SW 1271 (cell line): Measurements from ENCODE around the gene GLCE.
"Not testable (repeated sequence)": the region's sequence is repeated elsewhere in the genome, so short reads cannot be mapped to it uniquely, and the experiment has no call there.

Experiments
- DNase-seq, 2 experiments: peaks; one replicate each; lab custom pipeline; 2025; lab: John Stamatoyannopoulos, UW

GLCE gene

DNA sequence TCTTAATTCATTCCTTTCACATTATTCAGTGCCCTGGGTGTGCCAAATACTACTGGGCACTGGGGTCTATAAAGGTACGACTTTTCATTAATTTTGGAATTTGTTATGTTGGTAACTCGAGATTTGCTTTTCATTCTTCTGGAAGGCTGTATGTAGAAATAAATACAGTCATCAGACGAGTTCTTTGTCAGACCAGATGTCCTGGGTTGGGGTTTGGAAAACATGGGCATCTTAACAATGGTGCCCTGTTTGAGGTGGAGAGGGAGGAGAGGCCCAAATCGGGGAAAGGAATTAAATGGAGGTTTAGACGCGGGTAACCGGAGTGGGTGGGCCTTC lies 662 bp upstream of the GLCE start:
- DNase-seq = no peak

- peak in 1 of 2 experiments; percentile 50 for DNase-seq
Observed at GRCh38 chr15:69161079-69161877, 843 bp downstream of the GLCE start.

DNA sequence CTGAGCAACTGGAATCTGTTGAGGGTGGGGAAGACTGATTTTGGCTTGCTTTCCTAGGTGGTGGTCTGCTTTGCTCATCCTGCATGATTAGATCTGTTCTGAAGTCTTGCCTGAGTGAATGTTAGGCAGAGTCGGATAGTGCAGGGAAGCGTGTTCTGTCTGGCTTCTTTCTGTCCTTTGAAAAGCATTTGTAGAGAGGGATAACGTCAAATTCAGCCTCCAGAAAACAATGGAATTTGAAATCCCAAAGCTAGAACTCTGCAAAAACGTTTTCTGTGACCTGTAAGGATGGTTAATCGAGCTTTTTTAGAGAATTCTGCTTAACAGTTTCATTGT lies 1.4 kb downstream of the GLCE start:
- no peak for DNase-seq

GRCh38 chr15:69163141-69163669 lies 2.8 kb downstream of the GLCE start:
- no peak for DNase-seq

DNA sequence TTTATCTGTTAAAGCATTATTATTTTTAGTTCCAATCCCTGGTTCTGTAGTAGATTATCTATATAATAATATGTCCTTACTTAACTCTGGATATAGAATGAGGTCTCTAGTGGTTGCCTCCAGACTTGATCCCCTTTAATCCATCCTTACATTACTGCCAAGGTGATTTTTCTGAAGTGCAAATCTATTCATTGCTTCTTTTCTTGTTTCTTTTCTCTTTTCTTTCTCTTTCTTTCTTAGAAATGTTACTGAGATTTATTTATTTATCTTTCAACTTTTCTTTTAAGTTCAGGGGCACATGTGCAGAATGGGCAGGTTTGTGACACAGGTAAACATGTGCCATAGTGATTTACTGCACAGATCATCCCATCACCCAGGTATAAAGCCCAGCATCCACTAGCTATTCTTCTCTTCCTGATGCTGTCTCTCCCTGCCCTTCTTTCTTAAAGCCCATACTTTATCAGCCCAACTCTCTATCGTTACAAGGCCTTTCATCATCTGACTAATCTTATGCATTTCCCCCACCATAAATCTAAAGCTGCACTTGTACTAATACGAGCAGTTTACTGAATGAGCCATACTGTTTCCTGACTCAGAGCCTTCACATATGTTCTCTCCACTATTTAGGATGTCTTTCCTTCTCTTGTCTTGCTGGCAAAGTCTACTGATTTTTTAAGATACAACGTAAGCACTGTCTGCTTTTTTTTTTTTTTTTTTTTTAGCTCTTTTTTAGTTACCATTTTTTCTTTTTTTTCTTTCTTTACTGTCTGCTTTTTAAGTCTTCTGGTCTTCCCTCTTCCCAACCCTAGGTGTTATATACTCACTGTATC lies 4.6 kb downstream of the GLCE start:
- no peak for DNase-seq

GRCh38 chr15:69165637-69166025 lies 5.2 kb downstream of the GLCE start:
- DNase-seq = no peak

DNA sequence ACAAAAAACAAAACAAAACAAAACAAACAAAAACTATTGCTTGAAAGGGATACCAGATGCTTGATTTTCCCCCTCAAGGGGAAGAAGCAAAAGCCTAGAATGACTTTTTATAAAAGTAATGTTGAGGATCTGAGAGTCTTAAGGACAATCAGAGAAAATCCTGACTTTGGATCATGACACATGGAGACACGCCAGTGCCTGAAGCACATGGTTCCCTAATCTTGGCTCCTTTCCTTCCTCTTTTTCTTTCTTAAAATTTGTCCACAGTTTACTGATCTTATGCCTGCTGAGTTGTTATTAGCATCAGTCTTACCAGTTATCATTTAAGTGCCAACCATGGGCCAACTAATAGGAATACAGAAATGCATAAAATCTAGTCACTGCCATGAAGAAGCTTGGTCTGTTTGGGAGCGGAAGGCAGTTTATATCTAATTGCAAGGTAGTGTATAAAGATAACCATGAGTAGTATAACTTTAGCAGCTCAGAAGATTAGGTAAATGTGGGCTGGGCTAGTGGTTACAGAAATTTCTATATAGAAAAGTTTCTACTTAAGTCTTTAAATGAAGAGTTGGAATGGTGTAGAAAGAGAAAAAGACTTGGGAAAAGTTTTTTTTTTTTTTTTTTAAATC lies 6.9 kb downstream of the GLCE start:
- DNase-seq = no peak

GRCh38 chr15:69168361-69168760 lies 7.9 kb downstream of the GLCE start:
- DNase-seq = not testable (repeated sequence)

DNA sequence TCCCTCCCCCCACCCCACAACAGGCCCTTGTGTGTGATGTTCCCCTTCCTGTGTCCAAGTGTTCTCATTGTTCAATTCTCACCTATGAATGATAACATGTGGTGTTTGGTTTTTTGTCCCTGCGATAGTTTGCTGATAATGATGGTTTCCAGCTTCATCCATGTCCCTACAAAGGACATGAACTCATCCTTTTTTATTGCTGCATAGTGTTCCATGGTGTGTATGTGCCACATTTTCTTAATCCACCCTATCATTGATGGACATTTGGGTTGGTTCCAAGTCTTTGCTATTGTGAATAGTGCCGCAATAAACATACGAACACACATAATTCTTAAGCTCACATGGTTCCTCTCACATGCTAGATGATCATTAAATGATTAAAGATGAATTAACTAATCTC lies 9.1 kb downstream of the GLCE start:
- DNase-seq = not testable (repeated sequence)

DNA sequence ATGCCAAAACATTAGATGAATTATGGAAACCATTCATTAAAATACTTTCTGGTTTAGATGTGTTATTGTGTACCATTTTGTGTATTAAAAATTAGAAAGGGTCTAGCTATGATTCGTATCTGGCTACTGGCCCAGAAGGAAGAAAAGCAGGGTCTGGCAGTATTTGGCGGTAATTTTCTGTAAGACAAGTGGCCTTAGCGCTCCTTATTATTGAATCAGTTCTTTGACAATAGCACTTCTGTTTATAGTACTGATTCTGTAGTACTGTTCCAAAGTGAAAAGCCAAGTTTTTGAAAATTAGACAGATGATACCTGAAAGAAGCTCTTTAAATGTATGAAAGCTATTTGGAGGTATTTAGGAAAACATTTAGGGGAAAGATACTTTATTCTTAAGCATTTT lies 10.2 kb downstream of the GLCE start:
- no peak for DNase-seq

- DNase-seq = no peak
Observed at GRCh38 chr15:69172847-69173246, 12.4 kb downstream of the GLCE start.

DNA sequence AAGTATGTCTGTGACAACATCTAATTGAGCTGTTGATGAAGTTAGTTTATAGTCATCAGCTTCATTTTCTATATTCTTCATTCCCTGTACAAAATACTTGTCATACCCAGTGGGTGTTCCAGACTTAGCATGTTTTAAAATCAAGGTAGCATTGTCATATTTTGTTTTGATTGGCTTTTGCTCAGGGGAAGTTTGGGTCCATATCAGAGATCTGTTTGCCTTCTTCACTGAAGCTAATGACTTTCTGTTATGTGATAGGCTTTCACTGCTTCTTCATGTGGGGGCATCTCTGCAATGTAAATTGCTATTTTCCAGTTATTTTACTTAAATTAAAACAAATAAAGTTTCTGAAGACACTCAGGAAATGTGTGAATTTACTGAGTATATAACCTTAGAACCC lies 15.1 kb downstream of the GLCE start:
- no peak for DNase-seq

DNA sequence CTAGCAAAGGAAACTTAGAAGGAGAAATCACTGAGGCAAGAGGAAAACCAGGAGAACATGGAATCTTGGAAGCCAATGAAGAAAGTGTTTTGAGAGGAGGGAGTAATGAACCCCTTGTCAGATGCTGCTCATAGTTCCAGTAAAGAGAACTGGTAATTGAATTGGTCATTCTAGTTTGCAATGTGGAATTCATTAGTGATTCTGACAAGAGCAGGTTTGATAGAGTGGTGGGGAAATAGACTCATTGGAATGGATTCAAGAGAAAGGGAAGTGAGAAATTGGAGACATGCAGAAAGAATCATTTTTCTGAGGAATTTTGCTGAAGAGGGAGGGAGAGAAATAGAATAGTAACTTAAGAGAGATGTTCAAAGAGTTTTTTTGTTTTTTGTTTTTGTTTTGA lies 21.0 kb downstream of the GLCE start:
- no peak for DNase-seq

- no peak for DNase-seq
Observed at GRCh38 chr15:69185216-69185615, 24.8 kb downstream of the GLCE start.

DNA sequence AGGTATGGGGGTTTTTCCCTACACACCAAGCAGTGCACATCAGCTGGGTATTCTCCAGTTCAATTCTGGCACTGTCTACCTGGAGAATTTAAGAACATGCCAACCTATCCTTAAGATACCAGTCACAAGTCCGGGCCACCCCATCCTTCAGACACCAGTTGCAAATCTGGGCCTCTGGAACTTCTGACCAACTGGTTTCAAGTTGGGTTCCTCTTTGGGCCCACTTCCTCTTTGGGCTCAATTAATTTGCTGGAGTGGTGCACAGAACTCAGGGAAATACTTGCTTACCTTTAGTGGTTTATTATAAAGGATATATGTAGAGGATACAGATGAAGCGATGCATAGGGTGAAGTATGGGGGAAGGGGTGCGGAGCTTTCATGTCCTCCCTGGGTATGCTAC lies 25.3 kb downstream of the GLCE start:
- no peak for DNase-seq

- no peak for DNase-seq
Observed at GRCh38 chr15:69189157-69189556, 28.7 kb downstream of the GLCE start.

DNA sequence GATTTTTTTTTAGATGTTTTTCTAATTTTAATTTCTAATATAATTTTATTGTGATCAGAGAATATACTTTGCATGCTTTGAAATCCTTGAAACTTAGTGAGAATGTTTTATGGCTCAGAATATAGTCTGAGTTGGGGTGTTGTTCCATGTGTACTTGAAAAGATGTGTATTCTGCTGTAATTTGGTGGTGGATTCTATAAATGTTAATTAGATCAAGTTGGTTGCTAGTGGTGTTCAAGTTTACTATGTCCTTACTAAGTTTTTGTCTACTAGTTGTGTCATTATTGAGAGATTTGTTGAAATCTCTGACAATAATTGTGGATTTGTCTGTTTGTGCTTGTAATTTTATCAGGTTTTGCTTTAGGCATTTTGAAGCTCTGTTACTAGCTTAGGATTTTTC lies 29.7 kb downstream of the GLCE start:
- no peak for DNase-seq

GRCh38 chr15:69190504-69190903 lies 30.1 kb downstream of the GLCE start:
- no peak for DNase-seq

- no peak for DNase-seq
Observed at GRCh38 chr15:69194025-69194827, 33.8 kb downstream of the GLCE start.

DNA sequence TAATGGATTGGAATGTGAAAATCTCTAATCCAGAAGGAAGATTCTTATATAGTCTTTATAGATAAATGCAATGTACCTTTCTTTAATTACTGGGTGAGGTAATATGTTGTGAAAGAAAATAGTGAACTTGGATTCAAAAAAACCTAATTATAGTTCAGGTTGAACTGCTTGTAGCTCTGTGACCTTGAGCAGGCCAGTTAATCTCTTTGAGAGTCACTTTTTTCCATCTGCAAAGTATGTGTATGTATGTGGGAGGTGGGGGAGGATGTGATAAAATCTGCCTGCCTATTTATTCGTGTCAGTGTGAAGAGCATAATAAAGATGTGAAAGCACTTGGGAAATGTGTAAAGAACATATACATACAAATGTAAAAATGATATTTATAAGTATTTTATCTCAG lies 34.4 kb downstream of the GLCE start:
- DNase-seq = no peak

- no peak for DNase-seq
Observed at GRCh38 chr15:69200832-69201745, 40.7 kb downstream of the GLCE start.
